Measurements from ENCODE around the gene RBP2. TPM values are rescaled to one million over a fixed set of nuclear protein-coding genes. Genes with fewer than 3 reads are reported as not detected.
A peak's percentile ranks its signal among the peaks of the same experiment; 100 is the strongest.

RBP2 gene
- polyA plus RNA-seq, 1 experiment = not detected

- POLR2A ChIA-PET = no interaction called here
- DNase-seq (ENCODE audit: low read depth, low spot score) = no peak
- no peaks in the 10 kb centered on the region for H3K27me3 ChIP-seq (ENCODE audit: control insufficient read depth, insufficient read depth, low read length)
- CTCF ChIA-PET = interaction anchor here (0.7 kb wide), 1 partner anchor 996 kb away, joined by 3 read pairs; no protein-coding TSS in a partner anchor
- H3K27ac ChIP-seq (ENCODE audit: low read depth, low read length) = no peak overlapping the region
- no peaks in the 10 kb centered on the region for H3K9me3 ChIP-seq (ENCODE audit: control insufficient read depth, insufficient read depth, low read length)
- no peak overlapping the region for H3K4me3 ChIP-seq (ENCODE audit: low read depth, low read length)
- no peak for TF ChIP-seq CTCF (IDR thresholded peaks at IDR 0.05; ENCODE audit: low read depth, low read length)
These were observed 5.9 kb upstream of the RBP2 start for GRCh38 chr3:139482206-139482605.

- H3K27ac ChIP-seq (ENCODE audit: low read depth, low read length) = no peak overlapping the region
- CTCF ChIA-PET = no interaction called here
- TF ChIP-seq CTCF (IDR thresholded peaks at IDR 0.05; ENCODE audit: low read depth, low read length) = no peak
- no peaks in the 10 kb centered on the region for H3K27me3 ChIP-seq (ENCODE audit: control insufficient read depth, insufficient read depth, low read length)
- POLR2A ChIA-PET = no interaction called here
- H3K9me3 ChIP-seq (ENCODE audit: control insufficient read depth, insufficient read depth, low read length) = no peaks in the 10 kb centered on the region
- no peak overlapping the region for H3K4me3 ChIP-seq (ENCODE audit: low read depth, low read length)
- no peak for DNase-seq (ENCODE audit: low read depth, low spot score)
These were observed 4.8 kb upstream of the RBP2 start for GRCh38 chr3:139481116-139481515.

- ChIA-PET POLR2A (no interaction called here), CTCF (no interaction called here)
- Histone ChIP-seq H3K9me3 (ENCODE audit: control insufficient read depth, insufficient read depth, low read length) (no peaks in the 10 kb centered on the region), H3K4me3 (ENCODE audit: low read depth, low read length) (no peak overlapping the region), H3K27ac (ENCODE audit: low read depth, low read length) (peak overlapping the region; percentile 21), H3K27me3 (ENCODE audit: control insufficient read depth, insufficient read depth, low read length) (no peaks in the 10 kb centered on the region)
- TF ChIP-seq CTCF (IDR thresholded peaks at IDR 0.05; ENCODE audit: low read depth, low read length) = no peak
- no peak for DNase-seq (ENCODE audit: low read depth, low spot score)
These were observed 4.3 kb upstream of the RBP2 start for GRCh38 chr3:139480585-139480984.

- TF ChIP-seq CTCF (IDR thresholded peaks at IDR 0.05; ENCODE audit: low read depth, low read length) = no peak
- CTCF ChIA-PET = interaction anchor here (0.6 kb wide), 1 partner anchor 457 kb away, joined by 5 read pairs; no protein-coding TSS in a partner anchor
- no peak overlapping the region for H3K27ac ChIP-seq (ENCODE audit: low read depth, low read length)
- no peaks in the 10 kb centered on the region for H3K9me3 ChIP-seq (ENCODE audit: control insufficient read depth, insufficient read depth, low read length)
- no peak for DNase-seq (ENCODE audit: low read depth, low spot score)
- POLR2A ChIA-PET = no interaction called here
- H3K4me3 ChIP-seq (ENCODE audit: low read depth, low read length) = no peak overlapping the region
- no peaks in the 10 kb centered on the region for H3K27me3 ChIP-seq (ENCODE audit: control insufficient read depth, insufficient read depth, low read length)
These were observed 1.7 kb upstream of the RBP2 start for GRCh38 chr3:139477710-139478640.

- POLR2A ChIA-PET = no interaction called here
- Histone ChIP-seq H3K27me3 (ENCODE audit: control insufficient read depth, insufficient read depth, low read length) (no peaks in the 10 kb centered on the region), H3K9me3 (ENCODE audit: control insufficient read depth, insufficient read depth, low read length) (no peaks in the 10 kb centered on the region), H3K27ac (ENCODE audit: low read depth, low read length) (no peak overlapping the region), H3K4me3 (ENCODE audit: low read depth, low read length) (no peak overlapping the region)
- DNase-seq (ENCODE audit: low read depth, low spot score) = no peak
- CTCF ChIA-PET = no interaction called here
- TF ChIP-seq CTCF (IDR thresholded peaks at IDR 0.05; ENCODE audit: low read depth, low read length) = no peak
These were observed 3.1 kb downstream of the RBP2 start for GRCh38 chr3:139473155-139473771.

Data from AG04450 (cell line).